SK-N-SH (cell line): ENCODE data around the gene CATSPERZ. TPM values are rescaled to one million over a fixed set of nuclear protein-coding genes. Genes with fewer than 3 reads are reported as not detected.

Experiments
- CTCF ChIA-PET: fragments of 300-600, 350-600 bp; formaldehyde crosslinking; extraction: SDS; loops from one replicate; lab custom pipeline; 2021; lab: Yijun Ruan, JAX
- POLR2A ChIA-PET: fragments of 350-600 bp; sonication (Branson Sonifier 250); formaldehyde crosslinking; extraction: SDS; loops from one replicate; lab custom pipeline; 2020; ENCODE audit warnings: antibody characterized with exemption, inconsistent platforms; lab: Yijun Ruan, JAX
- DNase-seq: peaks from one replicate; pipeline ENCODE4 v3.0.0; 2012
- H2AFZ ChIP-seq: fragments of 200-600 bp; sonication (generic); 2 replicates; pipeline ENCODE4 v1.8.1; 2016; ENCODE audit warnings: antibody characterized with exemption, mild to moderate bottlenecking, low read depth
- H3F3A ChIP-seq: fragments of 200-600 bp; sonication (generic); replicated peaks from 2 replicates; pipeline ENCODE3; 2016; ENCODE audit warnings: antibody characterized with exemption, mild to moderate bottlenecking; ENCODE audit not compliant: insufficient read depth
- H3K27ac ChIP-seq, 2 experiments: fragments of 200-500 bp in 1 of 2; fragments of 200-600 bp in 1 of 2; sonication (Bioruptor generic) in 1 of 2; sonication (generic), shearing (Covaris generic) in 1 of 2; 2 replicates each; pipeline versions ENCODE4 v1.5.1 to v1.6.1; 2014 to 2016; ENCODE audit warnings: low read depth in 2 of 2, inconsistent platforms in 1 of 2, low read length in 1 of 2, mild to moderate bottlenecking in 1 of 2, mixed read lengths in 1 of 2
- H3K27me3 ChIP-seq: fragments of 200-600 bp; sonication (generic), shearing (Covaris generic); 2 replicates; pipeline ENCODE4 v1.6.1; 2016; ENCODE audit warnings: mixed run types; ENCODE audit not compliant: insufficient read depth
- H3K36me3 ChIP-seq, 2 experiments: fragments of 200-500 bp in 1 of 2; fragments of 200-600 bp in 1 of 2; sonication (Bioruptor generic) in 1 of 2; sonication (generic) in 1 of 2; replicated peaks in 1 of 2; 2 replicates each; pipeline versions ENCODE3 to v1.5.1; 2014 to 2016; ENCODE audit warnings: low read length in 1 of 2, mild to moderate bottlenecking in 1 of 2; ENCODE audit not compliant: insufficient read depth in 2 of 2, control insufficient read depth in 1 of 2
- H3K4me1 ChIP-seq, 2 experiments: fragments of 200-500 bp in 1 of 2; fragments of 200-600 bp in 1 of 2; sonication (Bioruptor generic) in 1 of 2; sonication (generic), shearing (Covaris generic) in 1 of 2; 2 replicates each; pipeline versions ENCODE4 v1.5.1 to v1.6.1; 2014 to 2016; ENCODE audit warnings: low read depth in 1 of 2, low read length in 1 of 2, mixed run types in 1 of 2; ENCODE audit not compliant: insufficient read depth in 2 of 2, control insufficient read depth in 1 of 2
- H3K4me2 ChIP-seq: fragments of 200-600 bp; sonication (generic), shearing (Covaris generic); 2 replicates; pipeline ENCODE4 v1.6.1; 2017; ENCODE audit warnings: mixed run types
- H3K4me3 ChIP-seq, 2 experiments: fragments of 200-500 bp in 1 of 2; fragments of 200-600 bp in 1 of 2; sonication (Bioruptor generic) in 1 of 2; sonication (generic), shearing (Covaris generic) in 1 of 2; 2 replicates each; pipeline versions ENCODE4 v1.5.1 to v1.8.1; 2014 to 2016; ENCODE audit warnings: low read depth in 2 of 2, inconsistent platforms in 1 of 2, low read length in 1 of 2, mild to moderate bottlenecking in 1 of 2, mixed read lengths in 1 of 2, moderate library complexity in 1 of 2
- H3K79me2 ChIP-seq: fragments of 200-600 bp; sonication (generic); 2 replicates; pipeline ENCODE4 v1.8.1; 2017; ENCODE audit warnings: mild to moderate bottlenecking; ENCODE audit not compliant: insufficient read depth
- H3K9ac ChIP-seq: fragments of 200-600 bp; sonication (generic); 2 replicates; pipeline ENCODE4 v1.6.1; 2017; ENCODE audit warnings: mixed run types
- H3K9me2 ChIP-seq: fragments of 200-600 bp; sonication (generic); 2 replicates; pipeline ENCODE4 v1.6.1; 2017; ENCODE audit warnings: mixed run types
- H3K9me3 ChIP-seq: fragments of 200-600 bp; sonication (generic); 2 replicates; pipeline ENCODE4 v1.6.1; 2017; ENCODE audit warnings: mixed run types, mild to moderate bottlenecking, moderate library complexity
- H4K20me1 ChIP-seq: fragments of 200-600 bp; sonication (generic); 2 replicates; pipeline ENCODE4 v1.6.1; 2017; ENCODE audit warnings: mild to moderate bottlenecking, mixed run types; ENCODE audit not compliant: insufficient read depth
- EZH2phosphoT487 ChIP-seq: fragments of 200-600 bp; sonication (generic); IDR thresholded peaks from 2 replicates; pipeline ENCODE4 v1.6.1; 2017; ENCODE audit warnings: low read depth, mixed run types, mild to moderate bottlenecking, antibody characterized with exemption, moderate library complexity, borderline replicate concordance
- GABPA ChIP-seq: IDR thresholded peaks from 2 replicates; pipeline ENCODE4 v1.4.0; 2012; ENCODE audit warnings: low read depth, mild to moderate bottlenecking
- IRF3 ChIP-seq: fragments of 150-350 bp; IDR thresholded peaks from 2 replicates; pipeline ENCODE4 v1.6.1; 2016; ENCODE audit warnings: mild to moderate bottlenecking, low read depth, low read length
- MXI1 ChIP-seq: IDR thresholded peaks from 2 replicates; pipeline ENCODE4 v1.6.1; 2012; ENCODE audit warnings: mild to moderate bottlenecking, low read depth, low read length, improper control_type of control experiment
- NFIC ChIP-seq: IDR thresholded peaks from 2 replicates; pipeline ENCODE4 v1.4.0; 2012; ENCODE audit warnings: borderline replicate concordance
- RAD21 ChIP-seq: IDR thresholded peaks from 2 replicates; pipeline ENCODE4 v1.6.1; 2012; ENCODE audit warnings: mild to moderate bottlenecking, low read length
- REST ChIP-seq: IDR thresholded peaks from 2 replicates; pipeline ENCODE4 v1.6.1; 2012; ENCODE audit warnings: mild to moderate bottlenecking, low read depth, low read length, moderate library complexity
- RFX5 ChIP-seq: IDR thresholded peaks from 2 replicates; pipeline ENCODE4 v1.6.1; 2012; ENCODE audit warnings: mild to moderate bottlenecking, improper control_type of control experiment, low read length
- TEAD4 ChIP-seq: IDR thresholded peaks from 2 replicates; pipeline ENCODE4 v1.4.0; 2012; ENCODE audit warnings: mild to moderate bottlenecking, borderline replicate concordance; ENCODE audit not compliant: insufficient read depth
- USF1 ChIP-seq: IDR thresholded peaks from 2 replicates; pipeline ENCODE4 v1.4.0; 2012; ENCODE audit warnings: low read depth, borderline replicate concordance
- WGBS: methylation state at CpG from one replicate; pipeline ENCODE4 v1.1.6; 2017; ENCODE audit warnings: low lambda C conversion rate; 5-methylcytosine and 5-hydroxymethylcytosine counted together
- polyA plus RNA-seq, 3 experiments: library from polyadenylated mRNA; depleted of rRNA; stranded (reverse); fragments of >200 nt; gene quantifications; 2 replicates each; pipeline ENCODE4 v1.2.3, GENCODE V29; 2012

The CATSPERZ gene
- polyA plus RNA-seq, 1 of the 3 experiments (the other 2 are of a cell fraction) = 0.54 TPM

- ChIA-PET POLR2A (no interaction called here), CTCF (interaction anchor here (1.4 kb wide), 1 partner anchor 28 kb away, joined by 6 read pairs; no protein-coding TSS in a partner anchor)
- Histone ChIP-seq H3K27ac (no peak overlapping the region), H3K4me1 (peaks cover 5 to 6% of the 10 kb centered on the region in 2 experiments; a peak in 2 of 4 replicates), H3K36me3 (no peaks in the 10 kb centered on the region), H3K4me2 (no peak overlapping the region), H2AFZ (no peak overlapping the region), H3K4me3 (no peak overlapping the region), H4K20me1 (no peaks in the 10 kb centered on the region), H3K27me3 (peaks cover 5% of the 10 kb centered on the region; the same call in 1 of the 2 replicates), H3K79me2 (no peaks in the 10 kb centered on the region), H3K9ac (no peak overlapping the region), H3F3A (peaks cover 7% of the 10 kb centered on the region), H3K9me2 (no peaks in the 10 kb centered on the region), H3K9me3 (no peaks in the 10 kb centered on the region)
- WGBS = 74% methylated on average over 16 of the region's 60 CpGs
- no peak for DNase-seq
- TF ChIP-seq USF1 = no peak
- TF ChIP-seq, all 33 proteins: peak for 0
Observed at GRCh38 chr11:64298966-64299846, 952 bp upstream of the CATSPERZ start.

- peak overlapping the region; percentile 83 to 96; a peak in 3 of 4 replicates for H3K27ac ChIP-seq
- H3K4me3 ChIP-seq = no peak overlapping the region
- H3K9me3 ChIP-seq = no peaks in the 10 kb centered on the region
- no peak for DNase-seq
- no peaks in the 10 kb centered on the region for H3K27me3 ChIP-seq
- peaks cover 12% of the 10 kb centered on the region for H3F3A ChIP-seq
- H3K4me1 ChIP-seq = peaks cover 5 to 18% of the 10 kb centered on the region in 2 experiments; a peak in 2 of 4 replicates
- TF ChIP-seq NFIC = no peak
- H3K36me3 ChIP-seq = peaks cover 0 to 2% of the 10 kb centered on the region in 2 experiments
- H3K9ac ChIP-seq = 0 out of 2 replicates have a peak overlapping the region, but pooled peaks have one; percentile 68
- 96% methylated on average over 11 of the region's 13 CpGs for WGBS
- CTCF ChIA-PET = interaction anchor here (0.9 to 6.7 kb wide), 28 partner anchors 8 to 814 kb away, joined by 3 to 196 read pairs (median 6); partner anchors contain the start of genes BAD, FERMT3, GPR137 and KCNK4
- no peaks in the 10 kb centered on the region for H3K9me2 ChIP-seq
- peaks cover 22% of the 10 kb centered on the region; the same call in 1 of the 2 replicates for H3K79me2 ChIP-seq
- peak overlapping the region; percentile 84 for H3K4me2 ChIP-seq
- H4K20me1 ChIP-seq = no peaks in the 10 kb centered on the region
- POLR2A ChIA-PET = interaction anchor here (0.7 to 5.8 kb wide), 10 partner anchors 14 to 134 kb away, joined by 3 to 54 read pairs (median 4); partner anchors contain the start of genes FKBP2, PRDX5 and TRMT112
- no peak overlapping the region for H2AFZ ChIP-seq
Observed at GRCh38 chr11:64303109-64304031, 3.2 kb downstream of the CATSPERZ start.

- peak overlapping the region; percentile 68; the same call in 1 of the 2 replicates for H3K9ac ChIP-seq
- no peaks in the 10 kb centered on the region for H3K9me2 ChIP-seq
- ChIA-PET CTCF (interaction anchor here (0.8 to 6.7 kb wide), 33 partner anchors 9 to 813 kb away, joined by 3 to 196 read pairs (median 6); partner anchors contain the start of genes BAD, FERMT3, GPR137 and KCNK4), POLR2A (interaction anchor here (1.0 to 5.8 kb wide), 10 partner anchors 14 to 99 kb away, joined by 3 to 54 read pairs (median 4); partner anchors contain the start of genes BAD, FKBP2, GPR137 and PRDX5)
- H3K27me3 ChIP-seq = no peaks in the 10 kb centered on the region
- H3K27ac ChIP-seq = peak overlapping the region; percentile 83 to 96; a peak in 3 of 4 replicates
- peaks cover 23% of the 10 kb centered on the region; the same call in 1 of the 2 replicates for H3K79me2 ChIP-seq
- peaks cover 12% of the 10 kb centered on the region for H3F3A ChIP-seq
- H4K20me1 ChIP-seq = no peaks in the 10 kb centered on the region
- peak overlapping the region; percentile 84 for H3K4me2 ChIP-seq
- H3K4me3 ChIP-seq = peak overlapping the region; percentile 67 to 82
- H3K9me3 ChIP-seq = no peaks in the 10 kb centered on the region
- WGBS = 65% methylated on average over 3 of the region's 5 CpGs
- peaks cover 5 to 18% of the 10 kb centered on the region in 2 experiments; a peak in 2 of 4 replicates for H3K4me1 ChIP-seq
- H3K36me3 ChIP-seq = peaks cover 0 to 2% of the 10 kb centered on the region in 2 experiments
- H2AFZ ChIP-seq = no peak overlapping the region
- DNase-seq = no peak
- TF ChIP-seq REST = no peak
- TF ChIP-seq RAD21 = no peak
- TF ChIP-seq TEAD4 = no peak
- TF ChIP-seq MXI1 = no peak
- TF ChIP-seq IRF3 = no peak
- no peak for TF ChIP-seq RFX5
- TF ChIP-seq EZH2phosphoT487 = no peak
- TF ChIP-seq GABPA = no peak
Observed at GRCh38 chr11:64304032-64304315, 3.8 kb downstream of the CATSPERZ start.
